Activated CD8-positive, alpha-beta T cell treated with anti-CD3 and anti-CD28 coated beads for 36 hours (primary cell): ENCODE data around the gene SYCE1. TPM values are rescaled to one million over a fixed set of nuclear protein-coding genes. Genes with fewer than 3 reads are reported as not detected.

Experiments
- ATAC-seq: fragments of 200-7000 bp; cut with Tn5 transposase; one replicate; pipeline ENCODE4 v1.10.0; 2021; ENCODE audit warnings: mild to moderate bottlenecking, moderate library complexity
- CTCF ChIA-PET: fragments of 350-600 bp; sonication (Branson Sonifier 250); formaldehyde crosslinking; loops from one replicate; lab custom pipeline; 2021; ENCODE audit warnings: antibody characterized with exemption; lab: Charles Lee
- POLR2A ChIA-PET: fragments of 350-600 bp; sonication (Branson Sonifier 250); formaldehyde crosslinking; loops from one replicate; lab custom pipeline; 2021; ENCODE audit warnings: antibody characterized with exemption; lab: Charles Lee
- DNase-seq: peaks from one replicate; pipeline ENCODE4 v3.0.0-alpha.2; 2020
- H3K27ac Mint-ChIP-seq: one replicate; pipeline ENCODE4 v1.8.0; 2021; ENCODE audit warnings: mild to moderate bottlenecking, mixed read lengths
- H3K27me3 Mint-ChIP-seq: one replicate; pipeline ENCODE4 v1.8.0; 2021; ENCODE audit warnings: mixed read lengths
- H3K36me3 Mint-ChIP-seq: one replicate; pipeline ENCODE4 v1.8.0; 2021; ENCODE audit warnings: low read depth, mixed read lengths
- H3K4me1 Mint-ChIP-seq: one replicate; pipeline ENCODE4 v1.8.0; 2021; ENCODE audit warnings: low read depth, mixed read lengths
- H3K4me3 Mint-ChIP-seq: one replicate; pipeline ENCODE4 v1.8.0; 2021; ENCODE audit warnings: mild to moderate bottlenecking, moderate library complexity, mixed read lengths
- H3K9me3 Mint-ChIP-seq: one replicate; pipeline ENCODE4 v1.8.0; 2021; ENCODE audit warnings: mixed read lengths
- intact Hi-C: fragments of 100-400 bp; cut with micrococcal nuclease; formaldehyde crosslinking; loops from one replicate; pipeline ENCODE4 v1.10.0; 2022
- total RNA-seq, 2 experiments: library from RNA; stranded (reverse); gene quantifications; one replicate each; pipeline ENCODE4 v1.2.3, GENCODE V29; 2021
- TF ChIP-seq, protein P1 (sequence below): fragments of 200-600 bp; IDR thresholded peaks from one replicate; pipeline ENCODE4 v1.8.0; 2022; ENCODE audit warnings: antibody characterized with exemption, mild to moderate bottlenecking

The SYCE1 gene, protein sequence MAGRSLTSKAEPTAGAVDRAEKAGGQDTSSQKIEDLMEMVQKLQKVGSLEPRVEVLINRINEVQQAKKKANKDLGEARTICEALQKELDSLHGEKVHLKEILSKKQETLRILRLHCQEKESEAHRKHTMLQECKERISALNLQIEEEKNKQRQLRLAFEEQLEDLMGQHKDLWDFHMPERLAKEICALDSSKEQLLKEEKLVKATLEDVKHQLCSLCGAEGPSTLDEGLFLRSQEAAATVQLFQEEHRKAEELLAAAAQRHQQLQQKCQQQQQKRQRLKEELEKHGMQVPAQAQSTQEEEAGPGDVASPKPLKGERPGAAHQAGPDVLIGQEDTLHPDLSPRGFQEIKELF
- not detected for total RNA-seq

DNA sequence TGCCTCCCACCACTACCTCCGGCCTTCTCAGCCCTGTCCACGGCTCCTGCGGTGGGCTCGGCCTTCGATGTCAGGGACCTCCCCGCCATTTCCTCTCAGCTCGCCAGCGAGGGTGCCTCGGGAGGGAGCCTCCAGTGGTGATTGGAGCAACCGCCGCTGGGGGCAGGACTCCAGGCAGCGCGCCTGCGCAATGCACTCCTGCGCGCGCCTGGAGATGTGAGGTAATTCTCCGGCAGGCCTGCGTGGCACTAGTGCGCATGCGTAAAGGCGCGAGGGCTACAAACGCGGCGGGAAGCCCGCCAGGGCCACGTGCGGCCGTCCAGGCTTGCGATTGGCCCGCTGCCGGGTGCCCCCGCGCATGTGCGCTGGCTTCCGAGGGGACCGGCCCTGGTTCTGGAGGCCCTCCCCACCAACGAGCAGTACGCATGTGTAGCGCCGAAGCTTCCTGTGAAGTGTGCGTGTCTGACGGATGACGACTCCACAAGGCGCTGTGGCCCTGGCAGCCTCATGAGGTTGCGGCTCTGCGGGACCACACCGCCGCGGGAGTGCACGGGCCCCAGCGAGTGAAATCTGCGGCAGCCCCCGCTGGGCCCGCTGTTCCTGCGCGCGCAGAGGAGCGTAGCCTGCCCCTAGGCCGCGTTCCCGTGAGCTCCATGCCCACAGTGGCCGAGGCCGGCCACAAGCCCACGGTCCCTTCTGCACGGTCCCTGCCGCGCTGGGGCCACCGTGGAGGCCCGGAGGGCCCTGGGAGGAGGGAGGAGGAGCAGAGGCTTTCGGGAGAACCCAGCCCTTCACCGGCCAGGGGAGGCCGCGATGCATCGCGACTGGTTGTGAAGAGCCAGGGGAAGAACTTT is at the start of gene SYCE1:
Gene SYCE1 (minus strand): TSS at position 143 of the 854 bp plus-strand sequence. CDS start 54 bp downstream, at position 89.
- TF ChIP-seq, protein P1, sequence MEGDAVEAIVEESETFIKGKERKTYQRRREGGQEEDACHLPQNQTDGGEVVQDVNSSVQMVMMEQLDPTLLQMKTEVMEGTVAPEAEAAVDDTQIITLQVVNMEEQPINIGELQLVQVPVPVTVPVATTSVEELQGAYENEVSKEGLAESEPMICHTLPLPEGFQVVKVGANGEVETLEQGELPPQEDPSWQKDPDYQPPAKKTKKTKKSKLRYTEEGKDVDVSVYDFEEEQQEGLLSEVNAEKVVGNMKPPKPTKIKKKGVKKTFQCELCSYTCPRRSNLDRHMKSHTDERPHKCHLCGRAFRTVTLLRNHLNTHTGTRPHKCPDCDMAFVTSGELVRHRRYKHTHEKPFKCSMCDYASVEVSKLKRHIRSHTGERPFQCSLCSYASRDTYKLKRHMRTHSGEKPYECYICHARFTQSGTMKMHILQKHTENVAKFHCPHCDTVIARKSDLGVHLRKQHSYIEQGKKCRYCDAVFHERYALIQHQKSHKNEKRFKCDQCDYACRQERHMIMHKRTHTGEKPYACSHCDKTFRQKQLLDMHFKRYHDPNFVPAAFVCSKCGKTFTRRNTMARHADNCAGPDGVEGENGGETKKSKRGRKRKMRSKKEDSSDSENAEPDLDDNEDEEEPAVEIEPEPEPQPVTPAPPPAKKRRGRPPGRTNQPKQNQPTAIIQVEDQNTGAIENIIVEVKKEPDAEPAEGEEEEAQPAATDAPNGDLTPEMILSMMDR: no peak
- H3K4me3 Mint-ChIP-seq: no peak within 1 kb of the TSS
- POLR2A ChIA-PET: no interaction called here
- no peak for DNase-seq
- H3K27me3 Mint-ChIP-seq: peaks cover 7% of the 10 kb centered on the region
- ATAC-seq: no peak
- H3K9me3 Mint-ChIP-seq: no peaks in the 10 kb centered on the region
- intact Hi-C loops: no loop called here
- no peaks in the 10 kb centered on the region for H3K4me1 Mint-ChIP-seq
- no peak within 1 kb of the TSS for H3K27ac Mint-ChIP-seq
- H3K36me3 Mint-ChIP-seq: no peaks in the 10 kb centered on the region
- CTCF ChIA-PET: no interaction called here

DNA sequence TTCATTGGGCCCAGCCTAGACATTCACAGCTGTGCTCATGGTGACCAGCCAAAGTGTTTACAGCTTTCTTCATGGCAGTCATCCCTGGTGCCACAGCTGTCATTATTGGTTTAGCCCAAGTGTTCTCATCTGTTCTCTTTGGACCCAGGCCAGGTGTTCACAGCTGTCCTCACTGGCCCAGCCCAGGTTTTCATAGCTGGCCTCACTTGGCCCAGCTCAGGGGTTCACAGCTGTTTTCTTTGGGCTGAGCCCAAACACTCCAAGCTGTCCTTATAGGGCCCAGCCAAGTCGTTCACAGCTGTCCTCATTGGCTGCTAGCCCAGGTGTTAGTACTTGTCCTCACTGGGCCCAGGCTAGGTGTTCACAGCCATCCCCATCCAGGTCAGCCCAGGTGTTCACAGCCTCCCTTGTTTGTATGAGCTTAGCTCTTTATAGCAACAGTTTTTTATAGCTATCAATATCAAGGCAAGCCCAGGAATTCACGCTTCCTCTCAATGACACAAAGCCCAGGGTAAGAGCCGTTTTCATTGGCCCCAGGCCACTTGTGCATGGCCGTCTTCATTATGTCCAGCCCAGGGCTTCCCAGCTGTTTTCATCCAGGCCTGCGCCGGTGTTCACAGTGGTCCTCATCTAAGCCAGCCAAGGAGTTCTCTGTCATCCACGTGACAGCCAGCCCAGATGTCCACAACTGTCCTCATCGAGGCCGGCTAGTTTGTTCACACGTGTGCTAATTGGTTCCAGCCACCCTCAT is 49.6 kb upstream of the SYCE1 start:
- TF ChIP-seq, protein P1: no peak
- ChIA-PET CTCF (interaction anchor here (1.7 kb wide), 1 partner anchor 286 kb away, joined by 4 read pairs; no protein-coding TSS in a partner anchor), POLR2A (no interaction called here)
- Mint-ChIP-seq H3K9me3 (no peaks in the 10 kb centered on the region), H3K27me3 (peaks cover 12% of the 10 kb centered on the region), H3K4me1 (no peaks in the 10 kb centered on the region), H3K36me3 (no peaks in the 10 kb centered on the region), H3K27ac (no peak overlapping the region), H3K4me3 (no peak overlapping the region)
- no peak for DNase-seq
- no peak for ATAC-seq
- intact Hi-C loops: no loop called here

DNA sequence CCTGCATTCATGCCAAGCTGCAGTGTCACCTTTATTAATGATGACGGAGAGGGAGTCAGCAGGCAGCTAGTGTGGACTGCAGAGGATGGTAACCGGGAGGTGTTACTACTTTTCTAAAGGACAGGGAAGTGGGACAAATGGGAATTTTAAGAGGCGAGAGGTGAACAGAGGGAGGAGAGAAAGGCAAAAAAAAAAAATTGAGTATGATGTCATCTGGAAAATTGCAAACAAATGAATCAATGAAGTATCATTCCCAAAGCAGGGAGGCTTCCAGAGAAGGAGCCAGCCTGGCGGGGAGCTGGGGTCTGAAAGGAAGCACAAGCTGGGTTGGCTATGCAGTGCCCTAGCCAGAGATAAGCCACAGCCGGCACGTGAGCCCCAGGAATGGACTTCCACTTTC is 48.3 kb upstream of the SYCE1 start:
- Mint-ChIP-seq H3K27me3 (peaks cover 10% of the 10 kb centered on the region), H3K36me3 (no peaks in the 10 kb centered on the region), H3K9me3 (no peaks in the 10 kb centered on the region), H3K4me1 (no peaks in the 10 kb centered on the region), H3K4me3 (no peak overlapping the region), H3K27ac (no peak overlapping the region)
- ATAC-seq (no peak), DNase-seq (no peak)
- intact Hi-C loops: no loop called here
- TF ChIP-seq, protein P1: no peak
- CTCF ChIA-PET: interaction anchor here (0.8 to 1.6 kb wide), 3 partner anchors 66 to 176 kb away, joined by 3 to 5 read pairs (median 4); no protein-coding TSS in a partner anchor
- POLR2A ChIA-PET: no interaction called here

DNA sequence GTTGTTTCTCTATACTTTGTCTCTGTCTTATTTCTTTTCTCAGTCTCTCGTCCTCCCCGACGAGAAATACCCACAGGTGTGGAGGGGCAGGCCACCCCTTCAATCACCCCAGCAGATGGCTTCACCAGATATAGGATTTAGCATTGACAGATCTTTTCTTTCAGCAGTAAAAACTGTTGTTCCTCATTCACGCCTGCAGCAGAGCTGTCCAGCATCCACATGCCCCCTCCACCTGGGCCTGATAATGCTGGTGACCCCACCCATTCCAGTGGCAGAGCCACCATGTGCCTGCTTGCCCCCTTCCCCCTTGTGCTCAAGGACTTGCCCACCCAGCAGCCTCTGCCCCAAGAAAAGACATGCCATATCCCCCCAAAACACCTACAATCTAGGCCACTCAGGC is 45.7 kb upstream of the SYCE1 start:
- intact Hi-C loops: no loop called here
- Mint-ChIP-seq H3K4me3 (no peak overlapping the region), H3K36me3 (no peaks in the 10 kb centered on the region), H3K27me3 (peaks cover 25% of the 10 kb centered on the region), H3K9me3 (no peaks in the 10 kb centered on the region), H3K27ac (no peak overlapping the region), H3K4me1 (no peaks in the 10 kb centered on the region)
- ATAC-seq: no peak
- DNase-seq: no peak
- ChIA-PET POLR2A (no interaction called here), CTCF (no interaction called here)
- TF ChIP-seq, protein P1: no peak
